Urothelium cell line (cell line): Measurements from ENCODE around the gene CAMLG.
"Not testable (repeated sequence)": the region's sequence is repeated elsewhere in the genome, so short reads cannot be mapped to it uniquely, and the experiment has no call there.

Experiments
- DNase-seq: peaks from one replicate; pipeline ENCODE4 v3.0.0; 2011; ENCODE audit warnings: low spot score, mixed read lengths
- FAIRE-seq: peaks from 2 replicates; lab custom pipeline; 2011; peaks lifted over from hg19 to GRCh38; lab: Jason Lieb, UNC

Gene CAMLG

GRCh38 chr5:134738133-134738962 is at the start of gene CAMLG:
Gene CAMLG (plus strand): TSS chr5:134738548. CDS start chr5:134738621, 73 bp downstream.
- FAIRE-seq (no peak), DNase-seq (peak; percentile 92)

DNA sequence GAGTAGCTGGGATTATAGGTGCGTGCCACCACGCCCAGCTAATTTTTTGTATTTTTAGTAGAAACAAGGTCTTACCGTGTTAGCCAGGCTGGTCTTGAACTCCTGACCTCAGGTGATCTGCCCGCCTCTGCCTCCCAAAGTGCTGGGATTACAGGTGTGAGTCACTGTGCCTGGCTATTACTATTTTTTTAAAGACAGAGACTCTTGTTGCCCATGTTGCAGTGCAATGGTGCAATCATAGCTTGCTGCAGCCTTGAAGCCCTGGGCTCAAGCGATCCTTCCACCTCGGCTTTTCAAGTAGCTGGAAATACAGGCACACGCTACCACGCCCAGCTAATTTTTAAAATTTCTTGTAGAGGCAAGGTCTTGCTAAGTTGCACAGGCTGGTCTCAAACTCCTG is 48.2 kb upstream of the CAMLG start:
- not testable (repeated sequence) for DNase-seq, FAIRE-seq

DNA sequence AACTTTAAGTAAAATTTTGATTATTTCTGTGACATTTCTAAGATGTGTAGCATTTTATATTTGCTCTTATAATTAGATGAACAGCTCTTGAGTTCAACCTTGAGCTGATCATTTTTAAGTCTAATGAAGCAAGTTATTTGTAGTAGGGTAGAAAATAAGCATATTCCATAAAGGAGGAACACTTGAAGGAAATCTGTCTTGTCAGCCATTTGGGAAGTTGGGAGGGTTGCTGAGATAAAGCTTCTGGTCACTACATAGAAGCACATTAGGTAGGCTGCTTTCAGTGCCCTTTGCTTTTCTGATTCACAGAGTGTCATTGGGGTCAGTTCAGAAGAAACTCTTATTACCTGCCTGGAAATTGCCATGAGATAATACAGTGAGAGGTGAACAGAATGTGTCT is 45.6 kb upstream of the CAMLG start:
- no peak for DNase-seq
- FAIRE-seq = no peak

GRCh38 chr5:134708301-134708700 is 30.0 kb upstream of the CAMLG start:
- no peak for DNase-seq

DNA sequence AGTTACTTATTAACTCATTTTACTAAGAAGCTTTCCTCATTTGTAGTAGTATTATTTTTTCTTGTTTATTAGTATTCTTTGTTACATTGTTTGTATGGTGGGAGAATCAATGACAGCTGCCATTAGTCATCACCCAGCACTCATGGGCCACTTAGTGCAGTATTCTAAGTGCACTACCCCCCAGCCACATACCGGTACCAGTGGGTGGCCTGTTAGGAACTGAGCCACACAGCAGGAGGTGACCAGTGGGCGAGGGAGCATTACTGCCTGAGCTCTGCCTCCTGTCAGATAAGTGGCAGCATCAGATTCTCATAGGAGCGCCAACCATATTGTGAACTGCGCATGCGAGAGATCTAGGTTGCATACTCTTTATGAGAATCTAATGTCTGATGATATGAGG is 24.2 kb upstream of the CAMLG start:
- no peak for FAIRE-seq

More at GRCh38 chr5:134708301-134708700, 30.0 kb upstream of the CAMLG start:
- no peak for FAIRE-seq

DNA sequence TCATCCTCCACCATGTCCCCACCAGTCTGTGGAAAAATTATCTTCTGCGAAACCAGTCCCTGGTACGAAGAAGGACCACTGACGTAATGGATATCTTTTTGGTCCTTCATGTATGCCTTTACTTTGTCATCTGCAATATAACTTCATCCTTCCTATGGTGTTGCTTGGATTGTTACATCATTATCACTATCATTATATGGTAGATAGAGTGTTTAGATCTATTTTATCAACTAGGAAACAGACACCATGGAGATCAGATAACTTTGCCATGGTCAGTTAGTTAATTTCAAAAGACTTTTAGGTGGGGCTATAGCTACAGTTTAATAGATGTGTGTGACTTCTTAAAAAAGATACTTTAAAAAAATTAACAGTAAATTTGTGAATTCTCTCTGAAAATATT is 23.8 kb upstream of the CAMLG start:
- no peak for FAIRE-seq
- DNase-seq = no peak

More for the DNA sequence above, 24.2 kb upstream of the CAMLG start:
- no peak for DNase-seq

GRCh38 chr5:134715466-134715865 is 22.9 kb upstream of the CAMLG start:
- DNase-seq, FAIRE-seq: not testable (repeated sequence)

GRCh38 chr5:134724872-134725271 is 13.5 kb upstream of the CAMLG start:
- FAIRE-seq (no peak), DNase-seq (no peak)

GRCh38 chr5:134732819-134733218 is 5.5 kb upstream of the CAMLG start:
- no peak for FAIRE-seq
- no peak for DNase-seq

- DNase-seq = no peak
Observed at GRCh38 chr5:134735243-134735642, 3.1 kb upstream of the CAMLG start.

GRCh38 chr5:134736173-134736812 is 2.1 kb upstream of the CAMLG start:
- DNase-seq (no peak), FAIRE-seq (no peak)

More at GRCh38 chr5:134735243-134735642, 3.1 kb upstream of the CAMLG start:
- FAIRE-seq = no peak

GRCh38 chr5:134738963-134739661 is 764 bp downstream of the CAMLG start:
- DNase-seq = peak; percentile 47

GRCh38 chr5:134741052-134741451 is 2.7 kb downstream of the CAMLG start:
- DNase-seq (no peak), FAIRE-seq (no peak)

More at GRCh38 chr5:134738963-134739661, 764 bp downstream of the CAMLG start:
- no peak for FAIRE-seq

- DNase-seq (no peak), FAIRE-seq (no peak)
Observed at GRCh38 chr5:134742134-134742533, 3.8 kb downstream of the CAMLG start.

GRCh38 chr5:134749415-134749814 is 11.1 kb downstream of the CAMLG start:
- no peak for DNase-seq
- FAIRE-seq = no peak

GRCh38 chr5:134758176-134758503 is 19.8 kb downstream of the CAMLG start:
- DNase-seq (no peak), FAIRE-seq (no peak)

- no peak for FAIRE-seq
- DNase-seq = peak; percentile 94
Observed at GRCh38 chr5:134758504-134759341, 20.4 kb downstream of the CAMLG start, which contains the start of gene DDX46. Gene DDX46 (plus strand): TSS chr5:134758779. CDS start chr5:134758939, 160 bp downstream.

- not testable (repeated sequence) for FAIRE-seq
Observed at GRCh38 chr5:134767528-134768291, 29.4 kb downstream of the CAMLG start.

GRCh38 chr5:134769206-134769605 is 30.9 kb downstream of the CAMLG start:
- FAIRE-seq (no peak), DNase-seq (no peak)

More at GRCh38 chr5:134767528-134768291, 29.4 kb downstream of the CAMLG start:
- DNase-seq = not testable (repeated sequence)
